Measurements from ENCODE around the gene GPX3. TPM values are rescaled to one million over a fixed set of nuclear protein-coding genes. Genes with fewer than 3 reads are reported as not detected.

Gene GPX3
- total RNA-seq, 4 donors from 2014 or later: 2,730 to 12,549 (median 7,201) TPM

- peak overlapping the region in 1 of 3 donors; percentile 72 for H3K27ac ChIP-seq
- WGBS, 2 donors: 72 to 79% methylated on average over 2 of the region's 2 CpGs
- no peak for TF ChIP-seq POLR2A (IDR thresholded peaks at IDR 0.05)
- TF ChIP-seq, protein P1, sequence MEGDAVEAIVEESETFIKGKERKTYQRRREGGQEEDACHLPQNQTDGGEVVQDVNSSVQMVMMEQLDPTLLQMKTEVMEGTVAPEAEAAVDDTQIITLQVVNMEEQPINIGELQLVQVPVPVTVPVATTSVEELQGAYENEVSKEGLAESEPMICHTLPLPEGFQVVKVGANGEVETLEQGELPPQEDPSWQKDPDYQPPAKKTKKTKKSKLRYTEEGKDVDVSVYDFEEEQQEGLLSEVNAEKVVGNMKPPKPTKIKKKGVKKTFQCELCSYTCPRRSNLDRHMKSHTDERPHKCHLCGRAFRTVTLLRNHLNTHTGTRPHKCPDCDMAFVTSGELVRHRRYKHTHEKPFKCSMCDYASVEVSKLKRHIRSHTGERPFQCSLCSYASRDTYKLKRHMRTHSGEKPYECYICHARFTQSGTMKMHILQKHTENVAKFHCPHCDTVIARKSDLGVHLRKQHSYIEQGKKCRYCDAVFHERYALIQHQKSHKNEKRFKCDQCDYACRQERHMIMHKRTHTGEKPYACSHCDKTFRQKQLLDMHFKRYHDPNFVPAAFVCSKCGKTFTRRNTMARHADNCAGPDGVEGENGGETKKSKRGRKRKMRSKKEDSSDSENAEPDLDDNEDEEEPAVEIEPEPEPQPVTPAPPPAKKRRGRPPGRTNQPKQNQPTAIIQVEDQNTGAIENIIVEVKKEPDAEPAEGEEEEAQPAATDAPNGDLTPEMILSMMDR (IDR thresholded peaks at IDR 0.05): no peak
- no peak overlapping the region for H3K4me3 ChIP-seq (replicated peaks in 1 of 3)
- intact Hi-C loops (cut with DNase I): no loop called here
- peaks cover 48 to 62% of the 10 kb centered on the region in 2 donors for H3K4me1 ChIP-seq
- H3K27me3 ChIP-seq: no peaks in the 10 kb centered on the region
- H3K9me3 ChIP-seq: no peaks in the 10 kb centered on the region
- DNase-seq: no peak
- H3K36me3 ChIP-seq: no peaks in the 10 kb centered on the region
These were observed 50.1 kb downstream of the GPX3 start for GRCh38 chr5:151070449-151070848.

- H3K4me1 ChIP-seq: peaks cover 54 to 68% of the 10 kb centered on the region in 2 donors
- peak; percentile 70 for DNase-seq
- intact Hi-C loops (cut with DNase I): no loop called here
- no peak overlapping the region for H3K4me3 ChIP-seq (replicated peaks in 1 of 3)
- 72 to 78% methylated on average over 4 of the region's 4 CpGs for WGBS, 2 donors
- TF ChIP-seq, protein P1 (IDR thresholded peaks at IDR 0.05): no peak
- TF ChIP-seq POLR2A (IDR thresholded peaks at IDR 0.05): no peak
- H3K27me3 ChIP-seq: no peaks in the 10 kb centered on the region
- no peaks in the 10 kb centered on the region for H3K36me3 ChIP-seq
- H3K9me3 ChIP-seq: no peaks in the 10 kb centered on the region
- H3K27ac ChIP-seq: peak overlapping the region in 1 of 3 donors; percentile 54
These were observed 50.6 kb downstream of the GPX3 start for GRCh38 chr5:151071021-151071420.

- H3K36me3 ChIP-seq: no peaks in the 10 kb centered on the region
- peak overlapping the region; percentile 9 to 54 (median 20) for H3K27ac ChIP-seq
- 95% methylated on average over 10 of the region's 10 CpGs for WGBS, 2 donors
- H3K9me3 ChIP-seq: no peaks in the 10 kb centered on the region
- TF ChIP-seq, protein P1 (IDR thresholded peaks at IDR 0.05): no peak
- no peak for TF ChIP-seq POLR2A (IDR thresholded peaks at IDR 0.05)
- DNase-seq: no peak
- intact Hi-C loops (cut with DNase I): no loop called here
- H3K4me3 ChIP-seq (replicated peaks in 1 of 3): no peak overlapping the region
- H3K27me3 ChIP-seq: no peaks in the 10 kb centered on the region
- peaks cover 56 to 69% of the 10 kb centered on the region in 2 donors for H3K4me1 ChIP-seq
These were observed 51.6 kb downstream of the GPX3 start for GRCh38 chr5:151071848-151072629.

DNA sequence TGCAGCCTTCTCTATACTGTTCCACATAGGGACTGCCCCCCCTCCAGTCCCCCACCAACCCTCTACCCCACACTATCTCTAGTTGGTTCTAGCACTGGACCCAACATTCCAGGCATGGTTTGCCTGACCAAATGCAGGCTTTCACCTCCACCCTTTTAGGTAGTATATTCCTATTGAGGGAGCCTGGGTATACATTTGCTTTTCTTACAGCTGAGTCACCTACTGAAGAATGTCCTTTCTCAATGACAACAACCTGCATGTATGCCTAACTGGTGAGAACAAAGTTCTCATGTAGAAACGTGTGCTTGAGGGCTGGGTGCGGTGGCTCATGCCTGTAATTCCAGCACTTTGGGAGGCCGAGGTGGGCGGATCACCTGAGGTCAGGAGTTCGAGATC is 52.2 kb downstream of the GPX3 start:
- intact Hi-C loops (cut with DNase I): no loop called here
- H3K9me3 ChIP-seq: no peaks in the 10 kb centered on the region
- no peak for DNase-seq
- H3K4me1 ChIP-seq: peaks cover 56 to 64% of the 10 kb centered on the region in 2 donors
- WGBS, 2 donors: 81 to 97% methylated on average over 5 of the region's 5 CpGs
- no peaks in the 10 kb centered on the region for H3K36me3 ChIP-seq
- H3K4me3 ChIP-seq (replicated peaks in 1 of 3): no peak overlapping the region
- H3K27ac ChIP-seq: peak overlapping the region; percentile 9 to 54 (median 20)
- H3K27me3 ChIP-seq: no peaks in the 10 kb centered on the region
- TF ChIP-seq, protein P1 (IDR thresholded peaks at IDR 0.05): no peak
- no peak for TF ChIP-seq POLR2A (IDR thresholded peaks at IDR 0.05)

GRCh38 chr5:151073280-151073679 is 52.9 kb downstream of the GPX3 start:
- 97 to 98% methylated on average over 2 of the region's 2 CpGs for WGBS, 2 donors
- peaks cover 50 to 62% of the 10 kb centered on the region in 2 donors for H3K4me1 ChIP-seq

More at GRCh38 chr5:151073280-151073679, 52.9 kb downstream of the GPX3 start:
- intact Hi-C loops (cut with DNase I): no loop called here
- no peaks in the 10 kb centered on the region for H3K27me3 ChIP-seq
- TF ChIP-seq, protein P1 (IDR thresholded peaks at IDR 0.05): no peak
- TF ChIP-seq POLR2A (IDR thresholded peaks at IDR 0.05): no peak
- peak overlapping the region in 1 of 3 donors; percentile 54 for H3K27ac ChIP-seq
- no peaks in the 10 kb centered on the region for H3K36me3 ChIP-seq
- no peak for DNase-seq
- no peak overlapping the region for H3K4me3 ChIP-seq (replicated peaks in 1 of 3)
- no peaks in the 10 kb centered on the region for H3K9me3 ChIP-seq

Data from thyroid gland (tissue), 4 donors.